Measurements from ENCODE around the gene ST8SIA2. TPM values are rescaled to one million over a fixed set of nuclear protein-coding genes. Genes with fewer than 3 reads are reported as not detected.

ST8SIA2 gene
- total and polyA plus RNA-seq, 7 experiments from 2014 or later, result not detected

GRCh38 chr15:92413510-92413909, 19.8 kb downstream of the ST8SIA2 start:
- H3K27me3 ChIP-seq (ENCODE audit: control insufficient read depth in 2 of 2, insufficient read depth in 2 of 2, low read length in 2 of 2), result no peaks in the 10 kb centered on the region
- H3K27ac Mint-ChIP-seq, result no peak overlapping the region
- H3K27me3 Mint-ChIP-seq, result peaks cover 5 to 57% (median 30%) of the 10 kb centered on the region in 5 donors
- ChIA-PET POLR2A (no interaction called here), CTCF (no interaction called here)
- H3K36me3 ChIP-seq (ENCODE audit: control insufficient read depth in 2 of 3, insufficient read depth in 3 of 3, low read length in 3 of 3), result no peaks in the 10 kb centered on the region
- no peaks in the 10 kb centered on the region for H3K4me1 ChIP-seq (ENCODE audit: control insufficient read depth in 2 of 2, insufficient read depth in 2 of 2, low read length in 2 of 2)
- H3K36me3 Mint-ChIP-seq, result no peaks in the 10 kb centered on the region
- H3K4me3 ChIP-seq (ENCODE audit: low read length), result no peak overlapping the region
- H3K9me3 ChIP-seq (ENCODE audit: control insufficient read depth in 2 of 3, low read length in 3 of 3), result no peaks in the 10 kb centered on the region
- ATAC-seq (no peak), DNase-seq (no peak)
- no peak overlapping the region for H3K4me3 Mint-ChIP-seq
- peaks cover 0 to 1% (median 0%) of the 10 kb centered on the region in 11 donors for H3K9me3 Mint-ChIP-seq
- no peak overlapping the region for H3K27ac ChIP-seq (ENCODE audit: low read depth, low read length)
- H3K4me1 Mint-ChIP-seq, result no peaks in the 10 kb centered on the region
- intact Hi-C loops (cut with micrococcal nuclease), result no loop called here

- Histone ChIP-seq H3K36me3 (ENCODE audit: control insufficient read depth in 2 of 3, insufficient read depth in 3 of 3, low read length in 3 of 3) (no peaks in the 10 kb centered on the region), H3K27me3 (ENCODE audit: control insufficient read depth in 2 of 2, insufficient read depth in 2 of 2, low read length in 2 of 2) (no peaks in the 10 kb centered on the region), H3K4me3 (ENCODE audit: low read length) (no peak overlapping the region), H3K9me3 (ENCODE audit: control insufficient read depth in 2 of 3, low read length in 3 of 3) (no peaks in the 10 kb centered on the region), H3K27ac (ENCODE audit: low read depth, low read length) (no peak overlapping the region), H3K4me1 (ENCODE audit: control insufficient read depth in 2 of 2, insufficient read depth in 2 of 2, low read length in 2 of 2) (no peaks in the 10 kb centered on the region)
- POLR2A ChIA-PET, result no interaction called here
- Mint-ChIP-seq H3K4me3 (no peak overlapping the region), H3K27ac (no peak overlapping the region), H3K36me3 (no peaks in the 10 kb centered on the region), H3K4me1 (no peaks in the 10 kb centered on the region), H3K9me3 (peaks cover 0 to 1% (median 0%) of the 10 kb centered on the region in 11 donors), H3K27me3 (peaks cover 5 to 46% (median 23%) of the 10 kb centered on the region in 5 donors)
- DNase-seq (no peak), ATAC-seq (no peak)
- CTCF ChIA-PET, result no interaction called here
- intact Hi-C loops (cut with micrococcal nuclease), result no loop called here
Observed at GRCh38 chr15:92415639-92416297, 22.1 kb downstream of the ST8SIA2 start.

- ATAC-seq (no peak), DNase-seq (no peak)
- H3K27me3 ChIP-seq (ENCODE audit: control insufficient read depth in 2 of 2, insufficient read depth in 2 of 2, low read length in 2 of 2), result no peaks in the 10 kb centered on the region
- H3K9me3 Mint-ChIP-seq, result peaks cover 0 to 1% (median 0%) of the 10 kb centered on the region in 11 donors
- H3K4me1 ChIP-seq (ENCODE audit: control insufficient read depth in 2 of 2, insufficient read depth in 2 of 2, low read length in 2 of 2), result no peaks in the 10 kb centered on the region
- ChIA-PET CTCF (no interaction called here), POLR2A (no interaction called here)
- H3K4me3 ChIP-seq (ENCODE audit: low read length), result no peak overlapping the region
- intact Hi-C loops (cut with micrococcal nuclease), result no loop called here
- H3K4me1 Mint-ChIP-seq, result no peaks in the 10 kb centered on the region
- H3K27ac Mint-ChIP-seq, result no peak overlapping the region
- H3K4me3 Mint-ChIP-seq, result no peak overlapping the region
- no peaks in the 10 kb centered on the region for H3K36me3 ChIP-seq (ENCODE audit: control insufficient read depth in 2 of 3, insufficient read depth in 3 of 3, low read length in 3 of 3)
- H3K36me3 Mint-ChIP-seq, result no peaks in the 10 kb centered on the region
- H3K9me3 ChIP-seq (ENCODE audit: control insufficient read depth in 2 of 3, low read length in 3 of 3), result no peaks in the 10 kb centered on the region
- H3K27me3 Mint-ChIP-seq, result peaks cover 5 to 38% (median 20%) of the 10 kb centered on the region in 5 donors
- H3K27ac ChIP-seq (ENCODE audit: low read depth, low read length), result no peak overlapping the region
Observed at GRCh38 chr15:92416557-92416956, 22.9 kb downstream of the ST8SIA2 start.

- POLR2A ChIA-PET, result no interaction called here
- no peaks in the 10 kb centered on the region for H3K4me1 Mint-ChIP-seq
- no peak overlapping the region for H3K27ac Mint-ChIP-seq
Observed at GRCh38 chr15:92417716-92418115, 24.0 kb downstream of the ST8SIA2 start.

GRCh38 chr15:92418864-92419263, 25.2 kb downstream of the ST8SIA2 start:
- DNase-seq (no peak), ATAC-seq (no peak)
- Mint-ChIP-seq H3K27ac (no peak overlapping the region), H3K27me3 (peaks cover 5 to 39% (median 20%) of the 10 kb centered on the region in 5 donors), H3K9me3 (peaks cover 0 to 3% (median 0%) of the 10 kb centered on the region in 11 donors), H3K4me1 (no peaks in the 10 kb centered on the region), H3K4me3 (no peak overlapping the region), H3K36me3 (no peaks in the 10 kb centered on the region)
- Histone ChIP-seq H3K4me1 (ENCODE audit: control insufficient read depth in 2 of 2, insufficient read depth in 2 of 2, low read length in 2 of 2) (no peaks in the 10 kb centered on the region), H3K4me3 (ENCODE audit: low read length) (no peak overlapping the region), H3K27me3 (ENCODE audit: control insufficient read depth in 2 of 2, insufficient read depth in 2 of 2, low read length in 2 of 2) (no peaks in the 10 kb centered on the region), H3K27ac (ENCODE audit: low read depth, low read length) (no peak overlapping the region), H3K36me3 (ENCODE audit: control insufficient read depth in 2 of 3, insufficient read depth in 3 of 3, low read length in 3 of 3) (no peaks in the 10 kb centered on the region), H3K9me3 (ENCODE audit: control insufficient read depth in 2 of 3, low read length in 3 of 3) (no peaks in the 10 kb centered on the region)
- POLR2A ChIA-PET, result no interaction called here
- CTCF ChIA-PET, result no interaction called here
- intact Hi-C loops (cut with micrococcal nuclease), result no loop called here

More at GRCh38 chr15:92417716-92418115, 24.0 kb downstream of the ST8SIA2 start:
- H3K9me3 ChIP-seq (ENCODE audit: control insufficient read depth in 2 of 3, low read length in 3 of 3), result no peaks in the 10 kb centered on the region
- Mint-ChIP-seq H3K36me3 (no peaks in the 10 kb centered on the region), H3K27me3 (peaks cover 5 to 38% (median 16%) of the 10 kb centered on the region in 5 donors), H3K4me3 (no peak overlapping the region), H3K9me3 (peaks cover 0 to 2% (median 0%) of the 10 kb centered on the region in 11 donors)
- no peak overlapping the region for H3K27ac ChIP-seq (ENCODE audit: low read depth, low read length)
- H3K36me3 ChIP-seq (ENCODE audit: control insufficient read depth in 2 of 3, insufficient read depth in 3 of 3, low read length in 3 of 3), result no peaks in the 10 kb centered on the region
- no peaks in the 10 kb centered on the region for H3K27me3 ChIP-seq (ENCODE audit: control insufficient read depth in 2 of 2, insufficient read depth in 2 of 2, low read length in 2 of 2)
- H3K4me1 ChIP-seq (ENCODE audit: control insufficient read depth in 2 of 2, insufficient read depth in 2 of 2, low read length in 2 of 2), result no peaks in the 10 kb centered on the region
- H3K4me3 ChIP-seq (ENCODE audit: low read length), result no peak overlapping the region
- DNase-seq (no peak), ATAC-seq (no peak)
- CTCF ChIA-PET, result no interaction called here
- intact Hi-C loops (cut with micrococcal nuclease), result no loop called here

- Mint-ChIP-seq H3K27ac (no peak overlapping the region), H3K4me1 (peaks cover 0 to 4% (median 0%) of the 10 kb centered on the region in 7 donors), H3K36me3 (no peaks in the 10 kb centered on the region), H3K9me3 (peaks cover 0 to 6% (median 0%) of the 10 kb centered on the region in 11 donors), H3K27me3 (peaks cover 16 to 35% (median 31%) of the 10 kb centered on the region in 5 donors), H3K4me3 (no peak overlapping the region)
- no peaks in the 10 kb centered on the region for H3K27me3 ChIP-seq (ENCODE audit: control insufficient read depth in 2 of 2, insufficient read depth in 2 of 2, low read length in 2 of 2)
- no peaks in the 10 kb centered on the region for H3K9me3 ChIP-seq (ENCODE audit: control insufficient read depth in 2 of 3, low read length in 3 of 3)
- no peaks in the 10 kb centered on the region for H3K36me3 ChIP-seq (ENCODE audit: control insufficient read depth in 2 of 3, insufficient read depth in 3 of 3, low read length in 3 of 3)
- CTCF ChIA-PET, result no interaction called here
- H3K27ac ChIP-seq (ENCODE audit: low read depth, low read length), result no peak overlapping the region
- no peak for DNase-seq
- no peak for ATAC-seq
- no peaks in the 10 kb centered on the region for H3K4me1 ChIP-seq (ENCODE audit: control insufficient read depth in 2 of 2, insufficient read depth in 2 of 2, low read length in 2 of 2)
- intact Hi-C loops (cut with micrococcal nuclease), result no loop called here
- POLR2A ChIA-PET, result no interaction called here
- no peak overlapping the region for H3K4me3 ChIP-seq (ENCODE audit: low read length)
Observed at GRCh38 chr15:92421976-92422375, 28.3 kb downstream of the ST8SIA2 start.

GRCh38 chr15:92425578-92426225, 32.0 kb downstream of the ST8SIA2 start:
- no peaks in the 10 kb centered on the region for H3K36me3 ChIP-seq (ENCODE audit: control insufficient read depth in 2 of 3, insufficient read depth in 3 of 3, low read length in 3 of 3)
- no peaks in the 10 kb centered on the region for H3K9me3 ChIP-seq (ENCODE audit: control insufficient read depth in 2 of 3, low read length in 3 of 3)
- Mint-ChIP-seq H3K4me3 (no peak overlapping the region), H3K36me3 (no peaks in the 10 kb centered on the region), H3K9me3 (peaks cover 0 to 6% (median 0%) of the 10 kb centered on the region in 11 donors), H3K4me1 (peaks cover 0 to 4% (median 0%) of the 10 kb centered on the region in 7 donors), H3K27me3 (peaks cover 25 to 40% (median 36%) of the 10 kb centered on the region in 5 donors), H3K27ac (no peak overlapping the region)
- POLR2A ChIA-PET, result no interaction called here
- no peak overlapping the region for H3K4me3 ChIP-seq (ENCODE audit: low read length)
- intact Hi-C loops (cut with micrococcal nuclease), result no loop called here
- no peaks in the 10 kb centered on the region for H3K27me3 ChIP-seq (ENCODE audit: control insufficient read depth in 2 of 2, insufficient read depth in 2 of 2, low read length in 2 of 2)
- ATAC-seq (no peak), DNase-seq (no peak)
- CTCF ChIA-PET, result no interaction called here
- H3K4me1 ChIP-seq (ENCODE audit: control insufficient read depth in 2 of 2, insufficient read depth in 2 of 2, low read length in 2 of 2), result no peaks in the 10 kb centered on the region
- no peak overlapping the region for H3K27ac ChIP-seq (ENCODE audit: low read depth, low read length)

Data from naive thymus-derived CD4-positive, alpha-beta T cell (primary cell).